ENCODE data around the gene GTF2A1.
"Not testable (repeated sequence)": the region's sequence is repeated elsewhere in the genome, so short reads cannot be mapped to it uniquely, and the experiment has no call there.

The GTF2A1 gene

GRCh38 chr14:81244431-81244830 lies 23.7 kb upstream of the GTF2A1 start:
- not testable (repeated sequence) for H3K9me3 Mint-ChIP-seq; H3K27ac Mint-ChIP-seq; H3K36me3 Mint-ChIP-seq (ENCODE audit: low read depth)

GRCh38 chr14:81243499-81243898 lies 22.7 kb upstream of the GTF2A1 start:
- H3K4me3 Mint-ChIP-seq: no peak overlapping the region
- H3K36me3 Mint-ChIP-seq (ENCODE audit: low read depth): no peaks in the 10 kb centered on the region
- no peak overlapping the region for H3K27ac Mint-ChIP-seq
- peaks cover 9% of the 10 kb centered on the region for H3K9me3 Mint-ChIP-seq
- peaks cover 12% of the 10 kb centered on the region for H3K27me3 Mint-ChIP-seq
- no peaks in the 10 kb centered on the region for H3K4me1 Mint-ChIP-seq (ENCODE audit: low read depth)

More at GRCh38 chr14:81244431-81244830, 23.7 kb upstream of the GTF2A1 start:
- H3K4me1 Mint-ChIP-seq (ENCODE audit: low read depth); H3K4me3 Mint-ChIP-seq: not testable (repeated sequence)
- H3K27me3 Mint-ChIP-seq: peaks cover 11% of the 10 kb centered on the region

- H3K4me1 Mint-ChIP-seq (ENCODE audit: low read depth); H3K9me3 Mint-ChIP-seq; H3K4me3 Mint-ChIP-seq; H3K27ac Mint-ChIP-seq; H3K27me3 Mint-ChIP-seq; H3K36me3 Mint-ChIP-seq (ENCODE audit: low read depth): not testable (repeated sequence)
Measured at GRCh38 chr14:81236849-81237248, 16.1 kb upstream of the GTF2A1 start.

GRCh38 chr14:81236138-81236537 lies 15.4 kb upstream of the GTF2A1 start:
- H3K9me3 Mint-ChIP-seq: no peaks in the 10 kb centered on the region
- peaks cover 4% of the 10 kb centered on the region for H3K27me3 Mint-ChIP-seq
- peaks cover 3% of the 10 kb centered on the region for H3K36me3 Mint-ChIP-seq (ENCODE audit: low read depth)
- H3K4me3 Mint-ChIP-seq: no peak overlapping the region
- peaks cover 6% of the 10 kb centered on the region for H3K4me1 Mint-ChIP-seq (ENCODE audit: low read depth)
- no peak overlapping the region for H3K27ac Mint-ChIP-seq

GRCh38 chr14:81235096-81235495 lies 14.3 kb upstream of the GTF2A1 start:
- Mint-ChIP-seq H3K27ac (no peak overlapping the region), H3K36me3 (ENCODE audit: low read depth) (peaks cover 3% of the 10 kb centered on the region), H3K4me3 (no peak overlapping the region), H3K9me3 (no peaks in the 10 kb centered on the region), H3K27me3 (peaks cover 3% of the 10 kb centered on the region), H3K4me1 (ENCODE audit: low read depth) (peaks cover 6% of the 10 kb centered on the region)

GRCh38 chr14:81234278-81234677 lies 13.5 kb upstream of the GTF2A1 start:
- Mint-ChIP-seq H3K27me3 (no peaks in the 10 kb centered on the region), H3K4me3 (no peak overlapping the region), H3K4me1 (ENCODE audit: low read depth) (peaks cover 6% of the 10 kb centered on the region), H3K36me3 (ENCODE audit: low read depth) (peaks cover 3% of the 10 kb centered on the region), H3K27ac (no peak overlapping the region), H3K9me3 (no peaks in the 10 kb centered on the region)

GRCh38 chr14:81233615-81234014 lies 12.9 kb upstream of the GTF2A1 start:
- H3K27ac Mint-ChIP-seq: no peak overlapping the region
- no peaks in the 10 kb centered on the region for H3K27me3 Mint-ChIP-seq
- no peak overlapping the region for H3K4me3 Mint-ChIP-seq
- H3K4me1 Mint-ChIP-seq (ENCODE audit: low read depth): peaks cover 6% of the 10 kb centered on the region
- no peaks in the 10 kb centered on the region for H3K9me3 Mint-ChIP-seq
- H3K36me3 Mint-ChIP-seq (ENCODE audit: low read depth): peaks cover 3% of the 10 kb centered on the region

DNA sequence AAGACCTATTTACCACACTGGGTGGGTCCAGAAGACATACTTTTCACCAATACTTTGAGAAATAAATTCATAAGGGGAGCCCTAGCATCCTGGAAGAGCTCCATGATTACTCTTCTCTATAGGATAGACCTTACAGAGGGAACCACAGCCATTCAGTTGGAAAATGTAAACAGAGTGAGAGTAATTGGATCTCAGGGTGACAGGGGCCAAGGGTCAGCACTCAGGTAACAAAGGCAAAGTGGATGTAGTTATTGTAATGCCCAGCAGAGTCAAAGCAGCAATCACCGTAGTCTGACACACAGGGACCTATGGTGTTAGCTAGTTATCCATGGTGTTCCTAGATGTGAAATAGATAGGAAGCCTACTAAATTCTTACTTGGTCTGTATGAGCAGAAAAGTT lies 10.8 kb upstream of the GTF2A1 start:
- H3K36me3 Mint-ChIP-seq (ENCODE audit: low read depth): peaks cover 3% of the 10 kb centered on the region
- H3K4me1 Mint-ChIP-seq (ENCODE audit: low read depth): peaks cover 6% of the 10 kb centered on the region
- H3K27me3 Mint-ChIP-seq: no peaks in the 10 kb centered on the region
- H3K4me3 Mint-ChIP-seq: no peak overlapping the region
- H3K27ac Mint-ChIP-seq: no peak overlapping the region
- H3K9me3 Mint-ChIP-seq: no peaks in the 10 kb centered on the region

GRCh38 chr14:81224222-81224621 lies 3.5 kb upstream of the GTF2A1 start:
- Mint-ChIP-seq H3K4me1 (ENCODE audit: low read depth) (peaks cover 16% of the 10 kb centered on the region), H3K27ac (no peak overlapping the region), H3K36me3 (ENCODE audit: low read depth) (peaks cover 5% of the 10 kb centered on the region), H3K9me3 (no peaks in the 10 kb centered on the region), H3K4me3 (no peak overlapping the region), H3K27me3 (no peaks in the 10 kb centered on the region)

DNA sequence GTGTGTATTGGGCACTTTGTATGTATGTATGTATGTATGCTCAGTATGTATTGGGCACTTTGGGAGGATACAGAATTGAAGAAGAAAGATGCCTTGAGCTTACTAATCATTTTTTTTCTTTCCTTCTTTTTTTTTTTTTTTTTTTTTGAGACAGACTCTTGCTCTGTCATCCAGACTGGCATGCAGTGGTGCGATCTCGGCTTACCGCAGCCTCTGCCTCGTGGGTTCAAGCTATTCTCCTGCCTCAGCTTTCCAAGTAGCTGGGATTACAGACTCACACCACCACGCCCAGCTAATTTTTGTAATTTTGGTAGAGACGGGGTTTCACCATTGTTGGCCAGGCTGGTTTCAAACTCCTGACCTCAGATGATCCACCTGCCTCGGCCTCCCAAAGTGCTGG lies 3.0 kb upstream of the GTF2A1 start:
- not testable (repeated sequence) for H3K27me3 Mint-ChIP-seq; H3K27ac Mint-ChIP-seq; H3K9me3 Mint-ChIP-seq; H3K4me3 Mint-ChIP-seq; H3K36me3 Mint-ChIP-seq (ENCODE audit: low read depth)
- H3K4me1 Mint-ChIP-seq (ENCODE audit: low read depth): peaks cover 19% of the 10 kb centered on the region

DNA sequence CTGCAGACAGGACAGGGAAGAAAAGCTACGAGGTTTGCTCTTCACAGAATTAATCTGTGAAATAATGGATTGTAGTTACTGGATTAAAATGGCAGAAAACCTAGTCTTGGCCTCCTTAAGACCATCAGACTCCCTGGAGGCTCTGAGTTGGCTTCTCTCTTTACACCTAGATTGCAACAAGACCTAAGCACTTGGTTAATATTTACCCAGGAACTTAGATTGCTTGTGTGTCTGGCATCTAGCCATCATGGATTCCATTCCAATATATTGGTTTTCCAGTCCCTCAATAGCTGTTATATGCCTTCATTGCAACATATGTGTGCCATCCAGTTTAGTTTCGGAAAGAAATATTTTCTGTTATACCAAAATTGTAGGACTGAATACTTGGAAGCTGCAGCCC lies 1.9 kb upstream of the GTF2A1 start:
- peaks cover 7% of the 10 kb centered on the region for H3K36me3 Mint-ChIP-seq (ENCODE audit: low read depth)
- no peaks in the 10 kb centered on the region for H3K27me3 Mint-ChIP-seq
- no peak overlapping the region for H3K4me3 Mint-ChIP-seq
- no peaks in the 10 kb centered on the region for H3K9me3 Mint-ChIP-seq
- no peak overlapping the region for H3K27ac Mint-ChIP-seq
- peaks cover 30% of the 10 kb centered on the region for H3K4me1 Mint-ChIP-seq (ENCODE audit: low read depth)

- H3K36me3 Mint-ChIP-seq (ENCODE audit: low read depth): peaks cover 7% of the 10 kb centered on the region
- peaks cover 35% of the 10 kb centered on the region for H3K4me1 Mint-ChIP-seq (ENCODE audit: low read depth)
- H3K4me3 Mint-ChIP-seq: peak overlapping the region; percentile 89
- no peaks in the 10 kb centered on the region for H3K9me3 Mint-ChIP-seq
- no peaks in the 10 kb centered on the region for H3K27me3 Mint-ChIP-seq
- H3K27ac Mint-ChIP-seq: peak overlapping the region; percentile 98
Measured at GRCh38 chr14:81222126-81222525, 1.4 kb upstream of the GTF2A1 start.

DNA sequence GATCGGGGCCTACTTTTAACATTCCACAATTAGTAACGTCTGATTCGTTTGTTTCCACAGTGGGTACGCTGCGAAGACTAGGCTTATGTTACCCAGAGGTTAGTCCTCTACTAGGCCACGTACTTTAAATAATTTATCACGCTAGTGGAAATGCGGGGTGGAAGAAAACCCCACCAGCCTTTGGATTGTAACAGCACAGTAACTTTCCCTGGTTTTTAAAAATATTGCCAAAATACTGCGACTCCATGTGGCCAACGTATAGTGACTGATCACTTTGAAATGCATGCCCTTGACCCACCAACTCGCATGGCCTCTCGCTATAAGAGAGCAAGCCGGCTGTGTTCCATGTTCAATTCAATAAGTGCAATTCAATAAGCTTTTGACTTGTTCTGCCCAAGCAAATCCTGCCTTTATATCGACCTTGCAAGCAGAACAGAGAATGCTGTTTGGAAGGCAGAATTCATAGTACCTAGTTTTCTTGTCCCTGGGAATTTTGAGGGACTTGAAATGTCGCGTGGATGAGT lies 882 bp upstream of the GTF2A1 start:
- Mint-ChIP-seq H3K27ac (peak overlapping the region; percentile 98), H3K36me3 (ENCODE audit: low read depth) (peaks cover 7% of the 10 kb centered on the region), H3K4me1 (ENCODE audit: low read depth) (peaks cover 40% of the 10 kb centered on the region), H3K4me3 (peak overlapping the region; percentile 89), H3K27me3 (no peaks in the 10 kb centered on the region), H3K9me3 (no peaks in the 10 kb centered on the region)

DNA sequence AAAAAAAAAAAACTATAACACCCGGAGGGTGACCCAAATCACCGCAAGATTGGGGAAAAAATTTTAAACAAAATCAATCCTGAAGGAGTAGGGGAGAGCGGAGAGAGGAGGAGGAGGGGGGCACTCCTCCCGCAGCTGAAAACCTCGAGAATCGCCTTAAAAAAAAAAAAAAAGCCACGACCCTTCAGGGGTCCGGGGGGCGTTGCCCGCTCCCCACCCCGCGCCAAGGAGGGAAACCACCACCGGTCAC lies 254 bp downstream of the GTF2A1 start:
- H3K4me3 Mint-ChIP-seq: peak overlapping the region; percentile 89

GRCh38 chr14:81219759-81220579 lies 790 bp downstream of the GTF2A1 start:
- Mint-ChIP-seq H3K4me3 (peak overlapping the region; percentile 100), H3K4me1 (ENCODE audit: low read depth) (peaks cover 50% of the 10 kb centered on the region), H3K36me3 (ENCODE audit: low read depth) (peaks cover 21% of the 10 kb centered on the region)

More for the DNA sequence above, 254 bp downstream of the GTF2A1 start:
- Mint-ChIP-seq H3K4me1 (ENCODE audit: low read depth) (peaks cover 48% of the 10 kb centered on the region), H3K9me3 (no peaks in the 10 kb centered on the region), H3K36me3 (ENCODE audit: low read depth) (peaks cover 16% of the 10 kb centered on the region), H3K27me3 (no peaks in the 10 kb centered on the region), H3K27ac (peak overlapping the region; percentile 98)

DNA sequence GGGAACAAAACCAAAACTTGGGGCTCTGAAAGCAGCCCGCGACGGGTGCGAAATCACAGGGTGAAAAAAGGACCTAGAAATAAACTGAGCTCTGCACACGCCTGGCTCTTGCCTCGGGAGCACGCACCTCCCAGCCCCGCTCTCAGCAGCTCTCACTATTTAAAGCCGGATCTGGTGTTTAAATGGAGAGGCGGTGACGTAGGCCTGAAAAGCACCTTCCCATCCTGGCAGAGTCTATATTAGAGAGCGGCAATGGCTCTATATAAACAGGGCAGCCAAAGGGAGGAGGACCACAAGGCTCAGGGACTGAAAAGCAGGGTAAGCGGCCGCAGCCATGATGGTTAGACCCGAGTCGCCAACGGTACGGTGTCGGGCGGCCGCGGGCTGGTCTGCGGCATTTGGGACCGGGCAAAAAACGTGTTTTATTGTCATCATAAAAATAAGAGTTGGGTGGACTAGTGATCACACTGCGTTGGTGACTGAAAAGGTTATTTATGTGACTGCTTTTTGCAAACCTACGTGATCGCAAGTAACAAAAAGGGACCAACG lies 1.5 kb downstream of the GTF2A1 start:
- peaks cover 53% of the 10 kb centered on the region for H3K4me1 Mint-ChIP-seq (ENCODE audit: low read depth)
- H3K27ac Mint-ChIP-seq: peak overlapping the region; percentile 100
- peaks cover 25% of the 10 kb centered on the region for H3K36me3 Mint-ChIP-seq (ENCODE audit: low read depth)
- peak overlapping the region; percentile 100 for H3K4me3 Mint-ChIP-seq
- H3K27me3 Mint-ChIP-seq: no peaks in the 10 kb centered on the region
- no peaks in the 10 kb centered on the region for H3K9me3 Mint-ChIP-seq

More at GRCh38 chr14:81219759-81220579, 790 bp downstream of the GTF2A1 start:
- Mint-ChIP-seq H3K27me3 (no peaks in the 10 kb centered on the region), H3K27ac (peak overlapping the region; percentile 100), H3K9me3 (no peaks in the 10 kb centered on the region)

Measured in stimulated activated naive CD8-positive, alpha-beta T cell treated with anti-CD3 and anti-CD28 coated beads, Interleukin-15, Interleukin-2, amounts not matched to agents 100 ng/mL and 50 ng/mL, for 24 hours (primary cell).